ENCODE measurements around the gene SCN1A.

Gene SCN1A

GRCh38 chr2:166157578-166157977 lies 29.8 kb upstream of the SCN1A start:
- H3K4me2 ChIP-seq (ENCODE audit: insufficient read depth, low read length): no peak overlapping the region
- H3K27ac ChIP-seq (ENCODE audit: low read length): no peak overlapping the region
- no peaks in the 10 kb centered on the region for H4K20me1 ChIP-seq (ENCODE audit: insufficient read depth, low read length)
- H3K4me1 ChIP-seq (ENCODE audit: insufficient read depth, low read length): no peaks in the 10 kb centered on the region
- H3K9me3 ChIP-seq (ENCODE audit: insufficient read depth, low read length, severe bottlenecking): no peaks in the 10 kb centered on the region
- no peaks in the 10 kb centered on the region for H3K36me3 ChIP-seq (ENCODE audit: insufficient read depth, low read length)
- DNase-seq (no peak), ATAC-seq (ENCODE audit: insufficient read depth, low read depth) (no peak)
- H3K79me2 ChIP-seq (ENCODE audit: insufficient read depth, low read length): no peaks in the 10 kb centered on the region
- H2AFZ ChIP-seq (ENCODE audit: low read depth, low read length): no peak overlapping the region
- H3K9ac ChIP-seq (ENCODE audit: low read depth, low read length): no peak overlapping the region
- no peak overlapping the region for H3K4me3 ChIP-seq (ENCODE audit: low read depth in 1 of 2, low read length in 2 of 2)
- TF ChIP-seq CTCF (IDR thresholded peaks at IDR 0.05; ENCODE audit: borderline replicate concordance, extremely low read depth, low read length, poor library complexity, severe bottlenecking) (no peak), EZH2 (IDR thresholded peaks at IDR 0.05; ENCODE audit: borderline replicate concordance, low read depth, low read length, severe bottlenecking) (no peak)
- no peaks in the 10 kb centered on the region for H3K27me3 ChIP-seq (ENCODE audit: insufficient read depth, low read length, poor library complexity)

GRCh38 chr2:166156985-166157490 lies 29.2 kb upstream of the SCN1A start:
- Histone ChIP-seq H3K27ac (ENCODE audit: low read length) (no peak overlapping the region), H3K36me3 (ENCODE audit: insufficient read depth, low read length) (no peaks in the 10 kb centered on the region), H2AFZ (ENCODE audit: low read depth, low read length) (no peak overlapping the region), H4K20me1 (ENCODE audit: insufficient read depth, low read length) (no peaks in the 10 kb centered on the region), H3K4me3 (ENCODE audit: low read depth in 1 of 2, low read length in 2 of 2) (no peak overlapping the region), H3K9ac (ENCODE audit: low read depth, low read length) (no peak overlapping the region), H3K4me1 (ENCODE audit: insufficient read depth, low read length) (no peaks in the 10 kb centered on the region), H3K27me3 (ENCODE audit: insufficient read depth, low read length, poor library complexity) (no peaks in the 10 kb centered on the region), H3K4me2 (ENCODE audit: insufficient read depth, low read length) (no peak overlapping the region), H3K79me2 (ENCODE audit: insufficient read depth, low read length) (no peaks in the 10 kb centered on the region), H3K9me3 (ENCODE audit: insufficient read depth, low read length, severe bottlenecking) (no peaks in the 10 kb centered on the region)
- DNase-seq (no peak), ATAC-seq (ENCODE audit: insufficient read depth, low read depth) (no peak)
- TF ChIP-seq CTCF (IDR thresholded peaks at IDR 0.05; ENCODE audit: borderline replicate concordance, extremely low read depth, low read length, poor library complexity, severe bottlenecking): no peak
- no peak for TF ChIP-seq EZH2 (IDR thresholded peaks at IDR 0.05; ENCODE audit: borderline replicate concordance, low read depth, low read length, severe bottlenecking)

- Histone ChIP-seq H3K4me2 (ENCODE audit: insufficient read depth, low read length) (no peak overlapping the region), H4K20me1 (ENCODE audit: insufficient read depth, low read length) (no peaks in the 10 kb centered on the region), H3K9me3 (ENCODE audit: insufficient read depth, low read length, severe bottlenecking) (no peaks in the 10 kb centered on the region), H3K27ac (ENCODE audit: low read length) (no peak overlapping the region), H3K4me1 (ENCODE audit: insufficient read depth, low read length) (no peaks in the 10 kb centered on the region), H3K79me2 (ENCODE audit: insufficient read depth, low read length) (no peaks in the 10 kb centered on the region), H3K4me3 (ENCODE audit: low read depth in 1 of 2, low read length in 2 of 2) (no peak overlapping the region), H2AFZ (ENCODE audit: low read depth, low read length) (no peak overlapping the region), H3K36me3 (ENCODE audit: insufficient read depth, low read length) (no peaks in the 10 kb centered on the region), H3K9ac (ENCODE audit: low read depth, low read length) (no peak overlapping the region), H3K27me3 (ENCODE audit: insufficient read depth, low read length, poor library complexity) (no peaks in the 10 kb centered on the region)
- DNase-seq (no peak), ATAC-seq (ENCODE audit: insufficient read depth, low read depth) (no peak)
- no peak for TF ChIP-seq EZH2 (IDR thresholded peaks at IDR 0.05; ENCODE audit: borderline replicate concordance, low read depth, low read length, severe bottlenecking)
- TF ChIP-seq CTCF (IDR thresholded peaks at IDR 0.05; ENCODE audit: borderline replicate concordance, extremely low read depth, low read length, poor library complexity, severe bottlenecking): no peak
Measured at GRCh38 chr2:166155589-166155988, 27.8 kb upstream of the SCN1A start.
